DMS153 (cell line): ENCODE measurements around the gene OSBPL3.

Source experiments
- DNase-seq: peaks from one replicate; lab custom pipeline; 2025; lab: John Stamatoyannopoulos, UW

OSBPL3 gene

DNA sequence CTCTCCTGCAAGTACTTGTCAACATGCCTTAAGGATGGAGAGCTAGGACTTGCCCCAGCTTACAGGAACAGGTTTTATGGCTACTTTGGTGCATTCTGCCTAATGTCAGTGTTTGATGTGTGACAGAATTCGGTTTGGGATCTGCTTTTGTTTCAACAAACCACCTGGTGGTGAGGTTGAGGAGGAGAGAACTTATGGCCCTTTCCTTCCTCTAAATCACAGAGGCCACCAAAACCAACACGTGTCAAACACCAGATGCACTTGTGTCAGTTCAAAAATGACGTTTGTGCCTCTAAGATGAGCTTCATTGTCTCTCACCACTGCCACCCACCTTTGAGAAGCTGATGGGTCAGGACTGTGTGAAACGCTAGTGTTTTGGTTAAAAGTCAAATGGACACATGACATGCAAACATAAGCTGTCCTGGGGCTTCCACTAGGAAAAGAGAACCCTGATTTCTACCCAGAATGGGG, 83.9 kb downstream of the OSBPL3 start:
- DNase-seq, result no peak

DNA sequence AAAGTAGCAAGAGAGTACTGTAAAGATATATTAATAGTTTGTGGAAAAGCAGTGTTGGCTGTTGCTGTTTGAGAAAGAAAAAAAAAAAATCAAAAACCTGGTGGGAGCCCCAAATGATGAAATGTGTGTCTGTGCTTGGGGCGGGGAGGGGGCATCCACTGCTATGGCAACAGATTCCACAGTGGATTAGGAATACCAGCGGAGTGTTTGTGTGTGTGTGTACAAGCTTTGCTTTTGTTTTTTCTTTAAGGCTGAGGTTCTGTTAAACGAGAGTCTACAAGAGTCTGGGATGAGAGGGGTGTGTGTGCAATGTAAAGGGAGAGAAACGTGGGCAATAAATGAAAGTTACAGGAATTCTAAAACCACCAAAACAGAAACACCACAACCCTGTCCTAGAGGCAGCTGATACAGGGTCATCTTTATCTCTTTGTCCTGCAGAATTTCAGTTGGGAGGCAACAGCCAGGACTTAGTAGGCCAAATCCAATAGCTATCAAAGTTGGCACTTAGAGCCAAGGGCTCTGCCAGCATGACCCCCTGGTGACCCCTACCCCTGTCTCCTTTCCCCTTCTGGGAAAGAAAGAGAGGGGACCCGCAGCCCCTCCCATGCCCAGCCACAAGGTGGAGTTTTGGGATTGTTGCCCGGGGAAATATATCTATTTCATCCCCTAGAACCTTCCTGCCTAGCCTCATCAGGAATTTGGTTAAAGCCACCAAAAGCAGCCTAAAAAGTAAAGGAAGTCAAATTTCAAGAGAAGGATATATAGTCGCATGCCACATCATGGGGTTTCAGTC, 85.4 kb downstream of the OSBPL3 start:
- DNase-seq, result no peak

DNA sequence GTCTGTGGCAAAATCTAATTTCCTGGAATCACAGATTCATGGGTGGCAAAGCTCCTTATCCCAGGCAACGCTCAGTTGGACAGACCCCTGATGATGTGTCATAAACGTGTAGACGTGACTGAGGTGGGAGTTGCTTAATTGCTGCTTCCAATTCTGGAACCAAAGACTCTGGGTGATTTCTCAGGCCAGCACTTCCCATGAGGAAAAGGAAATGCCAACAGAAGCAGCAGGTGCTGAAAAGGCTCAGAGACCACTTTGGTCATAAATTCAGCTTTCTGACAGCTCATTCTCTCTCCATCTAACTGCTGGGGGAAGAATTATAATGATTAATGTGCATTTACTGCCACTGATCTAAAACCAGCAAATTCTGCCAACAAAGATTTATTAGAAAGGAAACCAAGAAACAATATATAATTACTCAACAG, 88.7 kb downstream of the OSBPL3 start:
- DNase-seq, result no peak

DNA sequence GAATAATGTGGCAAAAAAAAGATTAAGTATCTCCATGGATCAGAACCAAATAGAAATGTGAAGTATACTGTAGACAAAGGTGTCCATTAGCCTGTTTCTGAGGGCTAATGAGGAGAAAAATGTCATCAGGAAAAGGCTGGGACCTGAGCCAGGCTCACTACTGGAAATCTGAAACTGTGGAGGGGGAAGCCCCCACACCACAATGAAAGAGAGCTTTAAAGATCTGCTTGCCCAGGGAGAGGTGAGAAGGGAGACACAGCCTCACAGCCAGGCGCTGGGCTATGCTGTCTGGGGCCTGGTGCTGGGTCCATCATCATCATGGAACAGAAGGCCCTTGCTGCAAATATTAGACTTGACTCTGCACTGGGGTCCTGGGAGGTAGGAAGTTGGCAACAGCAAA, 90.4 kb downstream of the OSBPL3 start:
- no peak for DNase-seq

DNA sequence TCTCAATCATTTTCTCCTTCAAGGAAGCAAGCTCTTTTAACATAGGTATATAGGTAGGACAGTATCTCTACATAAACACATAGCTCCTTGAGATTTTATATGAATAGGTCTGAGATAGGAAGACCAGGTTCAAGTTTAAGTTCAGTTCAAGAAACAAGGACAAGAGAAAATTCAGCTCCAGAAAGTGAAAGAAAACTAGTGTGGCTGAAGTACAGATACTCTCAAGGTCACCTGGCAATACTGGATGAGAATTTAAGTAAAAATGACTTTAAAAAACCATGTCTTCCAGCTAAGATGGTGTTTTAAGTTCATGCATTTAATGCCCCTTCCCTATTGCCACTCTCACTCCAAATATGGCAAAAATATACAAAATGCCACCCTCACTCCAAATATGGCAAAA, 91.3 kb downstream of the OSBPL3 start:
- DNase-seq, result no peak

DNA sequence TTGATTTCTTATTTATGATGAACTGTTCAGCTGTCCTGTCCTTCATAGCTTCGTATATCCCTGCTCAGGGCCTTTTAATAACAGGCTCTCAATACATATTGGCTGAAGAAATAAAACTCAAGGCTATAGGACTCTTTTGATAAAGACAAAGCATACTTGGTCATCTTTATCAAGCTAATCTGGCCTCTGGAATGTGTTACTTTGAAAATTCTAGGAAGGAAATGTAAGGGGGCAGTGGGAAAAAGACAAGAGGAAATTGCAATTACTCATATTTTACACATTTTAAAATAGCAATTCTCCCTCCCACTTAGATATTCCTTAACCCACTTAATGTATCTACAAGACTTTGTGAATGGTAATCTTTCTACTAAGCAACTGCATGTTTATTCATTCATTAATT, 94.3 kb downstream of the OSBPL3 start:
- no peak for DNase-seq

DNA sequence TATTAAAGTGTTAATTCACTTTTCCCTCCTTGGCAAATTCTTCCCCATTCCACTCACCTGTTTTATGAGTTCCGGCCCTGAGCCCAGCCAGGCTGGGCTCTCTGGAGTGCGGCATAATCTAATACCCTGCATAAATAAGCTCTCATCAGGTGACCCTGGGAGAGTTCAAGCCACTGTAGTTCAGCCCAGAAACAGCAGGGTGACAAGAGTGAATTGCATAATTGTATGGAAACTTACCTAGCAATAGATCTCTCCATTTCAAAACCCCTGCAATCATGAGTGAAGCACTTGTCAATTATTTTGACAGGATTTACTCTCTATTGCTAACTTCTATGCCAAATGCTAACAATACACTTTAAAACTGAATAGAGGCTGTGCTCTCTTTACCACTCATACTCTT, 94.7 kb downstream of the OSBPL3 start:
- no peak for DNase-seq

DNA sequence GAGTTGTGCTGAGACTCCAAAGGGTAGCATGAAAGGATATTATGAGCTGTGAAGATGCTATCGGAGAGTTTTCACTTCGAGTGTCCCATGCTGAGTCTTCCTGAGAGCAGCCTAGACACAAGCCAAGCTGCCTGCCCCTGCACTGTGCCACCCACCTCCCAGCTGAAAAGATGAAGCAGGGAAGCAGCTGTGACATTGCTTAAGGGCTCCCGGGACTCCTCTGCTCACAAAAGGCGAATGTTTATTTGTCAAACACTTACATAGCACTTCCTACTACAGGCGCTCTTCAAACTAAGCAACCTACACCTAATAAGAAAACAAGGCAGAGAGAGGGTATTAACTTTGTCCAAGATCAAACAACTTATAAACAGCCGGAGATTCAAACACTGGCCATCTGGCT, 95.6 kb downstream of the OSBPL3 start:
- peak; percentile 63 for DNase-seq

DNA sequence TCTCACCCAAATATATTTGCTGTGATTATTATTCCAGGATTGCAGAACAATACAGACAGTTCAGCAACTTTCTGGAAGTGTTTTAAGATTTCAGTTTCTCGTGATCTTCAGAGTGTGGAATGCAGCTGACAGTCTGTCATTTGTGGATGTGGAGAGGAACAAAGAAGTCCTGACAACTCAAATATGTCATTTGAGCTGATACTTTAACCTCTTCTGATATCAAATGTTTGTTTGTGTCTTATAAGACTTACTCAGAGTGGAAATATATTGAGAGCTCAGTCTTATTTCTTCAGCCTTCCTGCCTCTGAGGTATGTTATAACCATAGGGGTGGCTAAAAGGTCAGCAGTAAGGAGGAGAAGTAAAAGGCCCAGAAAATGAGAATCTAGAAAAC, 96.4 kb downstream of the OSBPL3 start:
- DNase-seq, result no peak

DNA sequence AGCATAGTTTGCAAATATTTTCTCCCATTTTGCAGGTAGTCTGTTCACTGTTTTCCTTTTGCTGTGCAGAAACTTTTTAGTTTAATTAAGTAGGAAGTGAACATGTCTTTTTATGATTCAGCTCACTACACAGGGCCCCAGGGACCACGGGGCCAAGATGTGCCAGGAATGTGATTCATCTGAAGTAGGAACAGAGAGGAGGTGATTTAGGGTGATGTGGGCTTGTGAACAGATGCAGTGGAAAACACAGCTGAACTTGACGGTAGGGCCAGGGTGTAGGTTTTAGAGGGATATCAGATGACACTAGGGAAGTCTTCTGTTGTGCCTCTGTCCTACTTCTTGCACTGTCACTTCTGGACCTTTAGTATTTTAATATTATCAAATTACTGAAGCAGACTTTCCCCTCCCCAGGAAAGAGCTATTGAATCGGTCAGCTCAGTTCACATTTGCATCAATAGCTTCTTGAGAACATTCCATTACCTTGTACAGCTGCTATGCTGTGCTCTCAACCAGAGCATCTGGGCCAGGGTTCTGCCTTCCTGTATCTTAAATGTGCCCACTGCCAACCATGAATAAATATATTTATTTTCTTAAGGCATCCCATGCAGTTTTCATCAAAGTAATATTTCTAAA, 96.9 kb downstream of the OSBPL3 start:
- no peak for DNase-seq

DNA sequence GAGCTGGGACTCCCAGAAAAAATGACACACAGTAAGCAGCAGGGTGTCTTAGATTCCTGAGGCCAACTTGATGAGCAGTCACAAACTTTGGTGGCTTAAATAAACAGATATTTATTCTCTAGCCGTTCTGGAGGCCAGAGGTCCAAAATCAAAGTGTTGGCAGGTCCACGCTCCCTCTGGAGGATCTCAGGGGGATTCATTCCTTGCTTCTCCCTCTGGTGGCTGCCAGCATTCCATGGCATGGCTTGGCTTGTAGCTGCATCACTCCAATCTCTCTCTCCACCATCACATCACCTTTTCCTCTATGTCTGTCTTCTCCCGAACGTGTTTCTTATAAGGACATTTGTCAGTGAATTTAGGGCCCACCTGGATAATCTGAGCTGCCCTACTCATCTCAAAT, 98.4 kb downstream of the OSBPL3 start:
- no peak for DNase-seq

DNA sequence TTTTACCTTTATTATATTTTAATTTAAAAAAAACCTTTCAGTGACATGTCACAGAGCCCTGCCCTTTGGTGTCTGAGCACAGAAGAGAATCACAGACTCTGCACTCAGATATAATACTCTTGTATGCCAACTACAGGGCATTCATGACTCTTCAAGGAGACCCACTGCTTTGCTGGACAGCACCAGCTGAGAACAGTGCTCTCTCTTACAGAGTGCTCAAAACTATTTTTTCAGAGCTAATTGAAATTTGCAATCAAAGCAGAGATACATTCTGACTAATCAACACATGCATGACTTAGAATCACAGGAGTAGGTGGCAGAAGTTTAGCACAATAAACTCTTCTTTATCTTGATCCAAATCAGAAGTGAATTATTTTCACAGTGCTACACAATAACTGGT, 99.1 kb downstream of the OSBPL3 start:
- no peak for DNase-seq

DNA sequence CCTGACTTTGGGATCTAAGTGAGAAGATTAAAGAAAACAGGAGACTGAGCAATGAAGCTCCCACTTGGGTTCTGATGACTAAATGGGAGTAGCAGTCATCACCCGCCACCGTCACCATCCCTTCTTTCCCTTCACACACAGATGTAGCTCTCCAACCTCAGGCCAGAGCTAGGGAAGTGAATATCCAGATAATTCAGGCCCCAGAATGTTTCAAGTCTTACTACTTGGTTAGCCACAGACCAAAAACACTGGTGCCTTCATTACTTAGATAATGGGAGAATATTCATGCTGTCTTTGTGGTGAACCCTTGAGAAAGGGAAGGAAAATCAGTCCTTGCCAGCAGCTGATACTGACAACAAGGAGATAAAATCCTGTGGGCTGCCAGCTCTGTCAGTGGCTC, 100.7 kb downstream of the OSBPL3 start:
- DNase-seq, result no peak

DNA sequence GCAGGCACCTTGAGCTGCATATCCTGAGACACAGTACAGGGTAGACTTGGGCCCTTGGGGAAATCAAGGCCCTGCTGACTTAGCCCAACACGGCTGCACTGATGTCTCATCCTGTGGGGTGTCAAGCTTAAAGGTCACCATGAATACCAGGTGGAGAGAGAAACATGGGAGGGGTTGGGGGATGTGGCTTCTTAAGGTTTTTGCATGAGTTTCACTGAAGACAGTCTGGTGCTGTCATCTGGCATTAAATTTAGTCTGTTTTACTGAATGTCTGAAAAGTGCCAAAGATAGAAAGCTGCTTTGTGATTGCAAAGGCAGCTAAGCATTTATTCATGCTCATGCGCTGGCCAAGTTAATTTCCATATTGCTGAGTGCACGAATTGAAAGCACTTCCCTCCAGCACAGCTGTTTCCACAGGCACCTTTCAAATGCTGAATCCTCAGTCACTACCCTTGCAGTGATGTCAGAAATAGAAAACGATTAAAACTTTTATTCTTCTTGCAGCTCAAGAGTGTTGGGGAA, 102.1 kb downstream of the OSBPL3 start:
- DNase-seq, result no peak

DNA sequence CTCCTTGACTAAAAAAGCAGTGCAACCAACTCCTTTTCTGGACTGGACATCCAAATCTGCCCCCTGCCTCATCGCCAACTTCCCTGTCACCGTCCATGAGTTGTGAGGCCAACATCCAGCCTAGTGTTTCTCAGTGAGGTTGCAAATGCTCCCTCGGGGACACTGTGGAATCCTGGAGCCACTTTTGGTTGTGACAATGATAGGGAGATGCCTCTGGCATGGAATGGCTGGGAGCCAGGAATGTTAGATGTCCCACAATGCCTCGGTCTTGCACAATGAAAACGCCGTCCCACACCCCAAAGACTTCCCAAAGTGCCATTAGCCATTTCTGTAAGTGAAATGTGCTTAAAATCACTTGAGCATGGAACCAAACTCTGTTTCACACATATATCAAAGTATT, 105.2 kb downstream of the OSBPL3 start:
- DNase-seq, result no peak

DNA sequence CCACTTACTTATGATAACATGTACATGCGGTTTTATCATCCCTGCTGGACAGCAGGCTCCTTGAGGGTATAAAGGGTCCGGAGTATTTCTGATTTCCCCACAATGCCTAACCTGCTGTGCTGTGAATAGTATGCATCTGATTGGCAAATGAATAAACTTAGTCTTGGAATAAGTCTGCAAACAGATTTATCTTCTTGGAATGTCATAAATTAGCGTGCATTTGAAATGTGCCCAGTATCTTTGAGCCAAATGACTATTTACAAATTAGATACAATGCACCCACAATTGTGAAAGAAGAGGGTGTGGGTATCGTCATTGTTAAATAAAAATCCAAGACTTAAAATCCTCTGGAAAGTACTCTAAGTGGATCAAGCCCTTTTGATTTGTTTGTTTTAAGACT, 106.0 kb downstream of the OSBPL3 start:
- no peak for DNase-seq

DNA sequence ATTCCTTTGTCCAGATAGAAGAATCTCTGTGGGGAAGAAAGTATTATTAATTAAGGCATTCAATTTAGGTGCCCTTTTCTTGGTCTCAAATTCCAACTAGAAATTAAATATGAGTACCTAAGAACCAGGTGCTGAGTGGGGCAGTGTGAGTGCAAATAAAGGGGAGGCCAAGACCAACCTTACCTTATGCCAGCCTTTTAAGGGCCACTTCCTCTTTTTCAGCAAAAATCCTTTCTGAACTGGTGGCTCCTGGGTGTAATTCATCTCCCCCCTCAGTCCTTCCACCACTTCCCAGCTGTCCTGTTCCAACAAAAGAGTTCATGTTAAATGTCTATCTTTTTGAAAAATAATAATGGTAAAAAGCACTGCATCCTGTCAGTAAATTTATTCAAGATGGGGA, 108.2 kb downstream of the OSBPL3 start:
- DNase-seq, result no peak

DNA sequence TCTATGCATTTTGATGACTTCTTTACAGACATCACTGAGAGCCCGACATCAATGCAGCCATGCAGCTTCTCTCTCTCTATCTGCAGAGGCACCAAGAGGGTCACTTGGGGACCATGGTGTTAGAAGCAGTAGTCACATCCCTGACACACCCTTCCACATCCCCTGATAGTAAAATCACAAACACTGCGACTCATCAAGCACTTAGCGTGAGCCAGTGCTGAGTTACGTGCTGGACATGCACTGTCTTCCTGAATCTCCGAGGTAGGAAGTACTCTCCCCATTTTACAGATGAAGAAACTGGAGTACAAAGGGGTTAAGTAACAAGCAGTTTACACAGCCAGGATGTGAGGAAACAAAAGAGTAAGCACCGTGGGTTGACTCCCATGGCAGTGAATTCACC, 109.2 kb downstream of the OSBPL3 start:
- DNase-seq, result no peak

DNA sequence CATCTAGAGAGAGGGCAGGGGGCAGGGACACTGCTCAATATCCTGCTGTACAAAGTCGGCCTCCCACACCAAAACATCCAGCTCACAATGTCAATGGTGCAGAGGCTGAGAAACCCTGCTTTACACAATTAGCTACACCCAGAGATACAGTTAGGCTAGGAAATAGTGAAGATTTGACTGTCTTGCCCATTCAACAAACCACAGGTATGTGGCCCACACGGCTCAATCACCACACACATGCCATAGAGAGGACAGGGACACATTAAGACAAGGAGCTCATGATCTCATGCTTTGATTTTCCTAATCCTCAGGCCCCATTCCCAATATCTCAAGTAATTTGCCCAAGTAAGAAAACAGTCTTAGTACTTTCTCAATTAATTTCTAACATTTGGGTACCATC, 110.4 kb downstream of the OSBPL3 start:
- DNase-seq, result no peak

DNA sequence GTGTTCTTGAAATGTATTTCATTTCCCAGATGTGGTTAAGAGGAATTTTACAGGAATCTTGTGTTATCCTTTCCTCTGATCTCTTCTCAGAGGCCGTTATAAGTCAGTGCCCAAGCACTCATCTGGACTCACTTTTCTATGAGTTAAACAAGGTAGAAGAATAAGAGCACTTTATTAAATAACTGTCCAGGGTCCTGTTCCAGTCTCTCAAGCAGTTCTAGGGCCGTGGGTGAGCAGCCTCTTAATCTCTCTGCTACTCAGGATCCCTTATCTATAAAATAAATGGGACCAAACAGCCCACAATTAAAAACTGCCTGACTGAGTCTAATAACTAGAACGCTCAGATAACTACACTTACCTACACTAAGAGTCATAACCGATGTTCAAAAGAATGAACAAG, 111.2 kb downstream of the OSBPL3 start:
- no peak for DNase-seq

DNA sequence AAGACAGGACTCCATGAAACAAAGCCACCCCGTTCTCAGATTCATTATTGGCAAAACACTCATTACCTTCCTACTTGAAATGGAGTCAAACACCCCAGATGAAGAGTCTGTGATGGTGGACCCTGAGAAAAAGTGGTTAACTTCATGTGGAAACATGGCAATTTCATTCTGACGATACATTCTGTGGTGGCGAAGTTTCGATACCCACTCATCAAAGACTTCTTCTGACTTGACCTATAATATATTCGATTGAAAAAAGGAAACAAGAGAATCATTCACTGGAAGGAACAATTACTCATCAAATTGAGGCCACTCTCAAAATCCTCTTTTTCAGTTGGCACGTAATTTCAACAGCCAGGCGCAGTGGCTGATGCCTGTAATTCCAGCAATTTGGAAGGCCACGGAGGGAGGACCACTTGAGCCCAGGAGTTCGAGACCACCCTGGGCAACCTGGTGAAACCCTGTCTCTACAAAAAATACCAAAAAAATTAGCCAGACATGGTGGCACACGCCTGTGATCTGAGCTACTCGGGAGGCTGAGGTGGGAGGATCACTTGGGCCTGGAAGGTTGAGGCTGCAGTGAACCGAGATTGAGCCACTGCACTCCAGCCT, 113.9 kb downstream of the OSBPL3 start:
- DNase-seq, result no peak

DNA sequence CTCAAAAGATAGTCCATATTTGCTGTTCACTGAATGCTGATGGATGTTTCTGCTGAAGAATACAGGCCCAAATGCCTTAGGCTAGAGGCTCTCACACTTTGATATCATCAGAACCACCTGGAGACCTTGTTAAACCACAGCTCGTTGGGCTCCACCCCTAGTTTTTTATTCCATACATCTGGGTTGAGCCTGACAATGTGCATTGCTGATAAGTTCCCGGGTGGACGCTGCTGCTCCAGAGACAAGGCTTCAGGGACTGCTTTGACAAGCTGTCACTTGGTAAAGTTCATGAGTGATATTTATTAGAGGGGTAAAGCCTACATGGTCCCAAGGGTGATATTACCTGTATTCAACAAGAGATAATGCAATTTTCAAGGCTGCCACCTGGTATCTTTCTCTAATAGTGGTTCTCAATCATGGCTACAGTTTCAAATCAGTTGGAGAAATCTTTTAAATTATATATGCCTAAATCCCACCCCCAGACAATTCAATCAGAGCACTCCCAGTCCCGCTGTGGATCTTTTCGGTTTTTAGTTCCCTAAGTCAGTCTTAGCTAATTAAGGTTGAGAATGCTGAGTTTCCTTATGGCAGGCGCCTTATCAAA, 115.7 kb downstream of the OSBPL3 start:
- no peak for DNase-seq

DNA sequence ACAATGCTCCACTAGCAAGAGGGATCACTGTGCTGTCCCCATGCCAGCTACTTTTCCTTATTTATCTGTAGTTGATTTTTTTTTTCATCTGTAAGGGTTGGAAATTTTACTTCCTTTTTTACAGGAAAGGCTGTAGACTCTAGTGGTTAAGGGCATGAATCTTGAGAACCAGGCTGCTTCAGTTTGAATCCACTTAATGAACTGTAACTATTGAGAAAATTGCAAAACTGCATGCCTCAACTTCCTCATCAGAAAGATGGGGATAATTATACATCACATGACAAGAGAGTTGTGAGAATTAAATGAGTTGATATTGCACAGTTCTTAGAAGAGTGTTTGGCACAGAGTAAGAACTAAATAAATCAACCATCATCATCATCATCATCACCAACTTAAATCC, 116.4 kb downstream of the OSBPL3 start:
- no peak for DNase-seq
